Measurements from ENCODE around the gene APEH.

DNA sequence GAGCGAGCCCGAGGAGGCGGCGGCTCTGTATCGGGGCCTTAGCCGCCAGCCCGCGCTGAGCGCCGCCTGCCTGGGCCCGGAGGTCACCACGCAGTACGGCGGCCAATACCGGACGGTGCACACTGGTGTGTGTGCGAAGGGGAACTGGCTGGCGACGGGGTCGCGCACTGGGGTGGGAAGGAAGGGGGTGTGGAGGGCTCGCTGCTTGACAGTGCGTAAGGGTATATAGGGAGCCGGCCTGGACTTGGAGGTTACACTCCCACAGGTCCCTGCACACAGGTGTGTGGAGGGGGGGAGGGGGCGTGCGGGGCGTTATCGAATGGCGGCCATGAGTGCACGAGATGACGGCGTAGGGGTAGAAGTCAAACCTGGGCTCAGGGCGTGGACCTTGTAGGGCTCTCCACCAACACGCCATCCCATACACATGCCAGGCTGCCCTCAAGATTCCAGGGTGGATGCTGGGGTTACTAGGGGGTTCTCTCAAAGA is 389 bp downstream of the APEH start:
- TF ChIP-seq, protein P1, sequence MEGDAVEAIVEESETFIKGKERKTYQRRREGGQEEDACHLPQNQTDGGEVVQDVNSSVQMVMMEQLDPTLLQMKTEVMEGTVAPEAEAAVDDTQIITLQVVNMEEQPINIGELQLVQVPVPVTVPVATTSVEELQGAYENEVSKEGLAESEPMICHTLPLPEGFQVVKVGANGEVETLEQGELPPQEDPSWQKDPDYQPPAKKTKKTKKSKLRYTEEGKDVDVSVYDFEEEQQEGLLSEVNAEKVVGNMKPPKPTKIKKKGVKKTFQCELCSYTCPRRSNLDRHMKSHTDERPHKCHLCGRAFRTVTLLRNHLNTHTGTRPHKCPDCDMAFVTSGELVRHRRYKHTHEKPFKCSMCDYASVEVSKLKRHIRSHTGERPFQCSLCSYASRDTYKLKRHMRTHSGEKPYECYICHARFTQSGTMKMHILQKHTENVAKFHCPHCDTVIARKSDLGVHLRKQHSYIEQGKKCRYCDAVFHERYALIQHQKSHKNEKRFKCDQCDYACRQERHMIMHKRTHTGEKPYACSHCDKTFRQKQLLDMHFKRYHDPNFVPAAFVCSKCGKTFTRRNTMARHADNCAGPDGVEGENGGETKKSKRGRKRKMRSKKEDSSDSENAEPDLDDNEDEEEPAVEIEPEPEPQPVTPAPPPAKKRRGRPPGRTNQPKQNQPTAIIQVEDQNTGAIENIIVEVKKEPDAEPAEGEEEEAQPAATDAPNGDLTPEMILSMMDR (IDR thresholded peaks at IDR 0.05; ENCODE audit: low read depth, low read length, missing input control), result no peak
- TF ChIP-seq REST (IDR thresholded peaks at IDR 0.05) (no peak), RAD21 (IDR thresholded peaks at IDR 0.05) (no peak), TAF1 (conservative IDR thresholded peaks at IDR 0.05) (no peak), GABPA (IDR thresholded peaks at IDR 0.05 in 1 of 2, conservative IDR thresholded peaks at IDR 0.05 in 1 of 2) (no peak), MAX (IDR thresholded peaks at IDR 0.05) (no peak)

Measured in liver (tissue), 3 donors.